Muscle layer of duodenum (tissue), 2 donors: ENCODE results near the gene PPP6R2.
A peak's percentile ranks its signal among the peaks of the same experiment; 100 is the strongest.

Experiments
- H3K27ac ChIP-seq: one replicate; pipeline ENCODE4 v1.7.0; 2013; ENCODE audit warnings: mild to moderate bottlenecking, low read length
- H3K27me3 ChIP-seq: one replicate; pipeline ENCODE4 v1.7.0; 2013; ENCODE audit warnings: low read depth, mild to moderate bottlenecking, control low read depth, low read length
- H3K36me3 ChIP-seq, 2 donors: one replicate each; pipeline ENCODE4 v1.7.0; 2013; ENCODE audit warnings: low read length in 2 of 2, control low read depth in 1 of 2, mild to moderate bottlenecking in 1 of 2; ENCODE audit not compliant: insufficient read depth in 2 of 2, control insufficient read depth in 1 of 2
- H3K4me1 ChIP-seq, 2 donors: one replicate each; pipeline ENCODE4 v1.7.0; 2013; ENCODE audit warnings: low read length in 2 of 2, mild to moderate bottlenecking in 2 of 2, control low read depth in 1 of 2, moderate library complexity in 1 of 2; ENCODE audit not compliant: insufficient read depth in 2 of 2, control insufficient read depth in 1 of 2
- H3K4me3 ChIP-seq, 2 donors: one replicate each; pipeline ENCODE4 v1.7.0; 2013; ENCODE audit warnings: low read length in 2 of 2, low read depth in 1 of 2, mild to moderate bottlenecking in 1 of 2
- H3K9me3 ChIP-seq, 2 donors: one replicate each; pipeline ENCODE4 v1.7.0; 2013; ENCODE audit warnings: low read length in 2 of 2, control low read depth in 1 of 2, mild to moderate bottlenecking in 1 of 2; ENCODE audit not compliant: control insufficient read depth in 1 of 2
- donor health status: healthy.

PPP6R2 gene

GRCh38 chr22:50461979-50462540 is 118.9 kb downstream of the PPP6R2 start:
- Histone ChIP-seq H3K4me3 (no peak overlapping the region), H3K4me1 (no peaks in the 10 kb centered on the region), H3K9me3 (no peaks in the 10 kb centered on the region), H3K27ac (no peak overlapping the region), H3K27me3 (no peaks in the 10 kb centered on the region), H3K36me3 (peaks cover 61 to 97% of the 10 kb centered on the region in 2 donors)

GRCh38 chr22:50463188-50463900 is 120.2 kb downstream of the PPP6R2 start:
- Histone ChIP-seq H3K9me3 (no peaks in the 10 kb centered on the region), H3K27ac (no peak overlapping the region), H3K36me3 (peaks cover 56 to 97% of the 10 kb centered on the region in 2 donors), H3K4me3 (no peak overlapping the region), H3K27me3 (no peaks in the 10 kb centered on the region), H3K4me1 (no peaks in the 10 kb centered on the region)

- no peaks in the 10 kb centered on the region for H3K27me3 ChIP-seq
- H3K4me3 ChIP-seq: no peak overlapping the region
- no peak overlapping the region for H3K27ac ChIP-seq
- H3K9me3 ChIP-seq: no peaks in the 10 kb centered on the region
- peaks cover 52 to 87% of the 10 kb centered on the region in 2 donors for H3K36me3 ChIP-seq
- no peaks in the 10 kb centered on the region for H3K4me1 ChIP-seq
Observed at GRCh38 chr22:50464451-50464850, 121.3 kb downstream of the PPP6R2 start.

- no peaks in the 10 kb centered on the region for H3K9me3 ChIP-seq
- H3K27ac ChIP-seq: no peak overlapping the region
- H3K4me3 ChIP-seq: no peak overlapping the region
- peaks cover 0 to 8% of the 10 kb centered on the region in 2 donors for H3K4me1 ChIP-seq
- H3K27me3 ChIP-seq: no peaks in the 10 kb centered on the region
- H3K36me3 ChIP-seq: peaks cover 51 to 79% of the 10 kb centered on the region in 2 donors
Observed at GRCh38 chr22:50465066-50465930, 122.2 kb downstream of the PPP6R2 start.

- no peaks in the 10 kb centered on the region for H3K27me3 ChIP-seq
- no peak overlapping the region for H3K4me3 ChIP-seq
- no peaks in the 10 kb centered on the region for H3K9me3 ChIP-seq
- peaks cover 36 to 59% of the 10 kb centered on the region in 2 donors for H3K36me3 ChIP-seq
- peaks cover 2 to 28% of the 10 kb centered on the region in 2 donors for H3K4me1 ChIP-seq
- no peak overlapping the region for H3K27ac ChIP-seq
Observed at GRCh38 chr22:50467341-50467740, 124.2 kb downstream of the PPP6R2 start.

- Histone ChIP-seq H3K9me3 (no peaks in the 10 kb centered on the region), H3K36me3 (peaks cover 35 to 53% of the 10 kb centered on the region in 2 donors), H3K27ac (no peak overlapping the region), H3K4me1 (peaks cover 8 to 34% of the 10 kb centered on the region in 2 donors), H3K27me3 (no peaks in the 10 kb centered on the region), H3K4me3 (no peak overlapping the region)
Observed at GRCh38 chr22:50467773-50468440, 124.8 kb downstream of the PPP6R2 start.

- peaks cover 28 to 46% of the 10 kb centered on the region in 2 donors for H3K36me3 ChIP-seq
- H3K4me3 ChIP-seq: no peak overlapping the region
- no peaks in the 10 kb centered on the region for H3K9me3 ChIP-seq
- peaks cover 15 to 41% of the 10 kb centered on the region in 2 donors for H3K4me1 ChIP-seq
- no peak overlapping the region for H3K27ac ChIP-seq
- H3K27me3 ChIP-seq: no peaks in the 10 kb centered on the region
Observed at GRCh38 chr22:50468626-50469025, 125.5 kb downstream of the PPP6R2 start.

GRCh38 chr22:50469377-50470305 is 126.5 kb downstream of the PPP6R2 start:
- Histone ChIP-seq H3K27me3 (no peaks in the 10 kb centered on the region), H3K27ac (peak overlapping the region; percentile 41), H3K9me3 (no peaks in the 10 kb centered on the region), H3K4me3 (no peak overlapping the region), H3K36me3 (peaks cover 18 to 36% of the 10 kb centered on the region in 2 donors), H3K4me1 (peaks cover 16 to 46% of the 10 kb centered on the region in 2 donors)

GRCh38 chr22:50470491-50470890 is 127.4 kb downstream of the PPP6R2 start:
- Histone ChIP-seq H3K27ac (peak overlapping the region; percentile 41), H3K4me3 (no peak overlapping the region), H3K9me3 (no peaks in the 10 kb centered on the region), H3K36me3 (peaks cover 17 to 27% of the 10 kb centered on the region in 2 donors), H3K27me3 (no peaks in the 10 kb centered on the region), H3K4me1 (peaks cover 16 to 50% of the 10 kb centered on the region in 2 donors)

- H3K27ac ChIP-seq: no peak overlapping the region
- no peak overlapping the region for H3K4me3 ChIP-seq
- H3K27me3 ChIP-seq: no peaks in the 10 kb centered on the region
- H3K4me1 ChIP-seq: peaks cover 16 to 52% of the 10 kb centered on the region in 2 donors
- peaks cover 9 to 19% of the 10 kb centered on the region in 2 donors for H3K36me3 ChIP-seq
- no peaks in the 10 kb centered on the region for H3K9me3 ChIP-seq
Observed at GRCh38 chr22:50471197-50471847, 128.2 kb downstream of the PPP6R2 start.
